Measurements from ENCODE around the gene RIMS3.

- no peak for TF ChIP-seq POLR2A (IDR thresholded peaks at IDR 0.05; ENCODE audit: extremely low read depth, insufficient read length)
- TF ChIP-seq CTCF (IDR thresholded peaks at IDR 0.05; ENCODE audit: low read depth, low read length) = no peak
- TF ChIP-seq MYC (IDR thresholded peaks at IDR 0.05; ENCODE audit: low read depth, low read length) = no peak
These were observed 83.4 kb downstream of the RIMS3 start for GRCh38 chr1:40582116-40582515.

Measured in NB4 (cell line).